Pancreas (tissue), 10 donors: ENCODE measurements around the gene CCL1. TPM values are rescaled to one million over a fixed set of nuclear protein-coding genes. Genes with fewer than 3 reads are reported as not detected.

Source experiments
- ATAC-seq, 4 donors: fragments of 200-7000 bp; cut with Tn5 transposase; one replicate each; pipeline versions ENCODE4 v1.8.0 to v1.9.1; 2020; ENCODE audit warnings: mild to moderate bottlenecking in 4 of 4, moderate library complexity in 4 of 4
- DNase-seq, 6 donors: peaks; one replicate each; pipeline ENCODE4 v3.0.0-alpha.2; 2020
- FAIRE-seq: peaks from 2 replicates; lab custom pipeline; 2012; peaks lifted over from hg19 to GRCh38; lab: Jason Lieb, UNC
- H3K27ac ChIP-seq, 4 donors: fragments of 200-600 bp; sonication (generic); 1 replicate in 3 of 4; 2 replicates in 1 of 4; pipeline versions ENCODE4 v1.5.0 to v1.8.0; 2020
- H3K27me3 ChIP-seq, 4 donors: fragments of 200-600 bp; one replicate each; pipeline ENCODE4 v1.8.0; 2021
- H3K36me3 ChIP-seq, 3 donors: fragments of 200-600 bp; sonication (generic) in 1 of 3; one replicate each; pipeline versions ENCODE4 v1.5.0 to v1.8.0; 2020 to 2021
- H3K4me1 ChIP-seq, 3 donors: fragments of 200-600 bp; one replicate each; pipeline ENCODE4 v1.8.0; 2021
- H3K4me3 ChIP-seq, 4 donors: fragments of 200-600 bp; sonication (generic) in 2 of 4; one replicate each; pipeline versions ENCODE4 v1.5.0 to v1.8.0; 2020 to 2021
- H3K9me3 ChIP-seq, 4 donors: fragments of 200-600 bp; one replicate each; pipeline ENCODE4 v1.8.0; 2021
- CTCF ChIP-seq, 4 donors: fragments of 200-600 bp; sonication (generic) in 3 of 4; IDR thresholded peaks; one replicate each; pipeline versions ENCODE4 v1.5.0 to v1.8.0; 2021; ENCODE audit warnings: antibody characterized with exemption in 4 of 4
- WGBS, 2 donors: extraction: QIAGEN DNeasy Blood & Tissue Kit; methylation state at CpG; one replicate each; pipeline ENCODE4 v1.1.7; 2013; 5-methylcytosine and 5-hydroxymethylcytosine counted together
- intact Hi-C, 3 donors: fragments of 100-400 bp; cut with DNase I; formaldehyde crosslinking; loops; one replicate each; pipeline versions ENCODE4 v1.11.1 to v1.14.2; 2022
- polyA plus RNA-seq, 2 donors: library from polyadenylated mRNA; stranded (reverse); fragments of 200-250 nt; gene quantifications; one replicate each; pipeline ENCODE4 v1.2.3, GENCODE V29; 2013
- total RNA-seq, 6 donors: library from RNA; stranded (reverse); fragmentation: NEBNext Ultra II Directional in 4 of 6; extraction: Animal tissue kit (Norgen Biotek cat#: 25700) in 4 of 6; gene quantifications; one replicate each; pipeline versions ENCODE4 v1.2.1 to v1.2.4, GENCODE V29; 2021 to 2023
- donor health status: healthy with polysubstance abuse.
- donor health status: DM: no; HTN: no; CAD: no; lungs with moderate emphysema.
- donor health status: DM: no; HTN: no; CAD: no.
- donor health status: control.
- donor health status: control.
- donor health status: Bipolar disorder and iron deficiency.
- donor health status: DM: yes; HTN: yes; CAD: no.
- donor health status: DM: no; HTN: no; CAD: no.
- donor health status: DM: no; HTN: no; CAD: no.
- donor health status: DM: yes; HTN: yes; CAD: no.

CCL1 gene
- total and polyA plus RNA-seq, 8 donors: not detected

GRCh38 chr17:34352191-34352590 is 10.8 kb downstream of the CCL1 start:
- Histone ChIP-seq H3K9me3 (no peaks in the 10 kb centered on the region), H3K4me3 (no peak overlapping the region), H3K27ac (no peak overlapping the region), H3K36me3 (no peaks in the 10 kb centered on the region), H3K27me3 (no peaks in the 10 kb centered on the region), H3K4me1 (no peaks in the 10 kb centered on the region)
- DNase-seq (no peak), ATAC-seq (no peak), FAIRE-seq (no peak)
- intact Hi-C loops: no loop called here
- no peak for TF ChIP-seq CTCF (IDR thresholded peaks at IDR 0.05)

- 85 to 88% methylated on average over 1 of the region's 1 CpG for WGBS, 2 donors
- no peak for ATAC-seq
- Histone ChIP-seq H3K27ac (no peak overlapping the region), H3K27me3 (no peaks in the 10 kb centered on the region), H3K4me1 (no peaks in the 10 kb centered on the region), H3K4me3 (no peak overlapping the region), H3K36me3 (no peaks in the 10 kb centered on the region), H3K9me3 (no peaks in the 10 kb centered on the region)
- intact Hi-C loops: no loop called here
- no peak for DNase-seq
- no peak for FAIRE-seq
- TF ChIP-seq CTCF (IDR thresholded peaks at IDR 0.05): no peak
Measured at GRCh38 chr17:34351096-34351495, 11.9 kb downstream of the CCL1 start.

- Histone ChIP-seq H3K36me3 (no peaks in the 10 kb centered on the region), H3K9me3 (no peaks in the 10 kb centered on the region), H3K4me1 (no peaks in the 10 kb centered on the region), H3K4me3 (no peak overlapping the region), H3K27ac (no peak overlapping the region), H3K27me3 (no peaks in the 10 kb centered on the region)
- no peak for TF ChIP-seq CTCF (IDR thresholded peaks at IDR 0.05)
- ATAC-seq: no peak
- DNase-seq: no peak
- no peak for FAIRE-seq
- intact Hi-C loops: no loop called here
- 55 to 60% methylated on average over 4 of the region's 4 CpGs for WGBS, 2 donors
Measured at GRCh38 chr17:34349751-34350150, 13.3 kb downstream of the CCL1 start.

- no peak for TF ChIP-seq CTCF (IDR thresholded peaks at IDR 0.05)
- H3K36me3 ChIP-seq: no peaks in the 10 kb centered on the region
- WGBS, 2 donors: 42 to 50% methylated on average over 4 of the region's 4 CpGs
Measured at GRCh38 chr17:34347063-34347462, 16.0 kb downstream of the CCL1 start.

GRCh38 chr17:34341916-34342315 is 21.1 kb downstream of the CCL1 start:
- no peak for FAIRE-seq
- intact Hi-C loops: no loop called here
- TF ChIP-seq CTCF (IDR thresholded peaks at IDR 0.05): no peak
- no peak for ATAC-seq
- DNase-seq: no peak
- H3K27ac ChIP-seq: no peak overlapping the region
- no peaks in the 10 kb centered on the region for H3K9me3 ChIP-seq
- no peaks in the 10 kb centered on the region for H3K36me3 ChIP-seq
- H3K4me3 ChIP-seq: no peak overlapping the region
- H3K27me3 ChIP-seq: peaks cover 0 to 21% (median 0%) of the 10 kb centered on the region in 4 donors
- WGBS, 2 donors: 70 to 85% methylated on average over 2 of the region's 2 CpGs
- H3K4me1 ChIP-seq: no peaks in the 10 kb centered on the region

More at GRCh38 chr17:34347063-34347462, 16.0 kb downstream of the CCL1 start:
- FAIRE-seq (no peak), ATAC-seq (no peak), DNase-seq (no peak)
- Histone ChIP-seq H3K27me3 (peaks cover 0 to 10% (median 0%) of the 10 kb centered on the region in 4 donors), H3K4me1 (no peaks in the 10 kb centered on the region), H3K9me3 (no peaks in the 10 kb centered on the region), H3K4me3 (no peak overlapping the region), H3K27ac (no peak overlapping the region)
- intact Hi-C loops: no loop called here
